Gastrocnemius medialis (tissue), 4 donors: ENCODE results near the gene MED13L.

ENCODE experiments used
- POLR2A ChIP-seq, 2 donors: fragments of 450-650 bp; IDR thresholded peaks; one replicate each; pipeline ENCODE4 v1.6.1; 2017; ENCODE audit warnings: antibody characterized with exemption in 2 of 2, mild to moderate bottlenecking in 2 of 2, moderate library complexity in 2 of 2
- TF ChIP-seq, protein P1 (sequence below), 5 experiments: fragments of 450-650 bp in 3 of 5; fragments of 200-600 bp in 2 of 5; sonication (generic) in 2 of 5; IDR thresholded peaks in 4 of 5; conservative IDR thresholded peaks in 1 of 5; 1 replicate in 4 of 5; 2 replicates in 1 of 5; pipeline ENCODE4 v1.5.1; 2016 to 2019; ENCODE audit warnings: antibody characterized with exemption in 5 of 5, mild to moderate bottlenecking in 3 of 5, moderate library complexity in 3 of 5

DNA sequence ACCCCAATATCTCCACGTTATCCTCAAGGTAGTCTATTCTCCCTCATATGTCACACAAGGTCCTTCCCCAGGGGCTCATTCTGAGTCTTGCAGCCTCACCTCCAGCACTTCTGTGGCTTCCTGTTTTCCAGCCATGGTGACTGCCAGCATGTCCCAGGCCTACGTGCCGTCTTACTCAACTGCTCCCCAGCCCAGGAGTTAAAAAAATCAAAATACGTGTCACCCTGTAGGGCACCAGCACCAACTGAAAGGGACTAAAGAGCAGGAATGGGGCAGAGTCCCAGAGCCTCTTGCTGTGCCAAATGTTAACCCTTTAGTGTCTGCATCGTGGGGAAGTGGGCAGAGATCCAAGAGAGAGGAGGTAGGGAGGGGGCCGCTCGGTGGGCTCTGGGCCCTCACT is 37.0 kb upstream of the MED13L start:
- TF ChIP-seq, protein P1, sequence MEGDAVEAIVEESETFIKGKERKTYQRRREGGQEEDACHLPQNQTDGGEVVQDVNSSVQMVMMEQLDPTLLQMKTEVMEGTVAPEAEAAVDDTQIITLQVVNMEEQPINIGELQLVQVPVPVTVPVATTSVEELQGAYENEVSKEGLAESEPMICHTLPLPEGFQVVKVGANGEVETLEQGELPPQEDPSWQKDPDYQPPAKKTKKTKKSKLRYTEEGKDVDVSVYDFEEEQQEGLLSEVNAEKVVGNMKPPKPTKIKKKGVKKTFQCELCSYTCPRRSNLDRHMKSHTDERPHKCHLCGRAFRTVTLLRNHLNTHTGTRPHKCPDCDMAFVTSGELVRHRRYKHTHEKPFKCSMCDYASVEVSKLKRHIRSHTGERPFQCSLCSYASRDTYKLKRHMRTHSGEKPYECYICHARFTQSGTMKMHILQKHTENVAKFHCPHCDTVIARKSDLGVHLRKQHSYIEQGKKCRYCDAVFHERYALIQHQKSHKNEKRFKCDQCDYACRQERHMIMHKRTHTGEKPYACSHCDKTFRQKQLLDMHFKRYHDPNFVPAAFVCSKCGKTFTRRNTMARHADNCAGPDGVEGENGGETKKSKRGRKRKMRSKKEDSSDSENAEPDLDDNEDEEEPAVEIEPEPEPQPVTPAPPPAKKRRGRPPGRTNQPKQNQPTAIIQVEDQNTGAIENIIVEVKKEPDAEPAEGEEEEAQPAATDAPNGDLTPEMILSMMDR (IDR thresholded peaks at IDR 0.05 in 4 of 5, conservative IDR thresholded peaks at IDR 0.05 in 1 of 5): no peak
- TF ChIP-seq POLR2A (IDR thresholded peaks at IDR 0.05): no peak
